ENCODE data around the gene CDCP2.
"Not testable (repeated sequence)": the region's sequence is repeated elsewhere in the genome, so short reads cannot be mapped to it uniquely, and the experiment has no call there.

The CDCP2 gene

DNA sequence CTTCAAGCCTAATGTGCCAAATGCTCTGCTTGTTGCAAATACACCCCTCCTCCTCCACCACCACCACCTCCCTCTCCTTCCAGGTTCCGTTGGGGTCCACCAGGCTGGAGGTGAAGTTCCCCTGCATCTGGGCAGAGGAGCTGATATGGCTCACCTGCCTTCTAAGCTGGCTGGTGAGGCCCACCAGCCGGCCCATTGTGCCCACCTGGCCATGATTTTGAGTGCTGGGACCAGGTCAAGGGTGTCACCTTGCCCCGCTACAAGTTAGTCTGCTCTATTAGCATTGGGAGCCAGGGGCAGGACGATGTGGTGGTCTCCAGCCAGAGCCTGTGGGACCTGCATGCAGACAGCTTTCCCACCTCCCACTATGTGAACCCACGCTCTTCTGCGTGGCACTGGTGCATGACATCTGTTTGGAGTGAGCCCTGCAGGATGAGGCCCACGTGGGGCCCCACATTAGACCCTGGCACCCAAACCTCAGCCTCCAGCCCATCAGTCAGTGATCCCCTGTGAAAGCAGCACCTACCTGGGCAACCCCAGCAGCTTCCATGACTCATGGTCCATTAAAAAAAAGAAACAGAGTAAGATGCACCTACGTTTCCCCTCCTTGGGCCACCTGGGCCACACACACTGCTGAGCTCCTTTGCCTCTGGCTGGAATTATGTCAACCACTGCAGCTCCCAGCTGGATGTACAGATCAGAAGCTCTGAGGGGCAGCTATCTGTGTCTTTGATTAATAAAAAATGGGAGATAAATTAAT lies 15.6 kb upstream of the CDCP2 start:
- no peak for DNase-seq (ENCODE audit: low read depth in 2 of 2, low spot score in 1 of 2)

DNA sequence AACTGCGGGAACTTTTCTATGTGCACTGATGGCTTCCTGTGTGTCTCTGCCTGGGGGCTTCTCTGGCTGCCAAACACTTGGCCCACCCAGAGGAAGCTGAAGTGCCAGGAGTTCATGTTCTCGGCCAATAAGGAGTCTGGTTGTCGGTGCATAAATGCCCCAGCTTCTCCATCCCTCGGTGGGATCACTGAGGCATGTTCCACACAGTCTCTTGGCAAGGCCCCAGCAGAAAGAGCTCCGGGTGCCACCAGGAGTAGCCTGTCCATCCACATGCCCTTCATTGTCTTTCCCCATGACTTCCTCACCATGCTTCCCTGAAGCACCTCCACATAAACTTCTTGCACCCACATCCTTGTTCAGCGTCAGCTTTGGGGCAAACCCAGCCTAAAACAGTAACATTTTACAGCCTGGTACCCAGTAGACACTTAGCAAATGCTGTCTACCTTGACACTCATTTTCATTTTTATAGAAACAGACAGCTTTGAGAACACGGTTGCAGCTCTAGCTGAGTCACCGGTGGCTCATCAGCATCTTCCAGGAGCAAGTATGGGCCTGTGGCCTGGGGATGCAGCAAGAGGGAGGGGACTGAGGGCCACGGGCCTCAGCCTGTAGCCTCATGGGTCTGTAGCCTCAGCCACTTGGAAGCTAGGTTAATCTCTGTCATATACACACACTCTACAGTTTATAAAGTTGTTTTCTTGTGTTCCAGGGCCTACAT lies 14.8 kb upstream of the CDCP2 start:
- no peak for DNase-seq (ENCODE audit: low read depth in 2 of 2, low spot score in 1 of 2)

GRCh38 chr1:54166357-54166756 lies 13.6 kb upstream of the CDCP2 start:
- DNase-seq (ENCODE audit: low read depth in 2 of 2, low spot score in 1 of 2): not testable (repeated sequence)

DNA sequence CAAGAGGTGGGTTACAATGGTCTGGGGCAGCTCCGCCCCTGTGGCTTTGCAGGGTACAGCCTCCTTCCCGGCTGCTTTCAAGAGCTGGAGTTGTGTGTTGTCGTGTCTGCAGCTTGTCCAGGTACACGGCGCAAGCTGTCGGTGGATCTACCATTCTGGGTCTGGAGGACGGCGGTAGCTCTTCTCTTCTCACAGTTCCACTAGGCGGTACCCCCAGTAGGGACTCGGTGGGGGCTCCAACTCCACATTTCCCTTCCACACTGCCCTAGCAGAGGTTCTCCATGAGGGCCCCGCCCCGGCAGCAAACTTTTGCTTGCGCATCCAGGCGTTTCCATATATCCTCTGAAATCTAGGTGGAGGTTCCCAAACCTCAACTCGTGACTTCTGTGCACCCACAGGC lies 12.3 kb upstream of the CDCP2 start:
- no peak for DNase-seq (ENCODE audit: low read depth in 2 of 2, low spot score in 1 of 2)

- DNase-seq (ENCODE audit: low read depth in 2 of 2, low spot score in 1 of 2): no peak
These were observed 10.8 kb upstream of the CDCP2 start for GRCh38 chr1:54163573-54163972.

- DNase-seq (ENCODE audit: low read depth in 2 of 2, low spot score in 1 of 2): no peak
These were observed 10.3 kb upstream of the CDCP2 start for GRCh38 chr1:54163051-54163450.

DNA sequence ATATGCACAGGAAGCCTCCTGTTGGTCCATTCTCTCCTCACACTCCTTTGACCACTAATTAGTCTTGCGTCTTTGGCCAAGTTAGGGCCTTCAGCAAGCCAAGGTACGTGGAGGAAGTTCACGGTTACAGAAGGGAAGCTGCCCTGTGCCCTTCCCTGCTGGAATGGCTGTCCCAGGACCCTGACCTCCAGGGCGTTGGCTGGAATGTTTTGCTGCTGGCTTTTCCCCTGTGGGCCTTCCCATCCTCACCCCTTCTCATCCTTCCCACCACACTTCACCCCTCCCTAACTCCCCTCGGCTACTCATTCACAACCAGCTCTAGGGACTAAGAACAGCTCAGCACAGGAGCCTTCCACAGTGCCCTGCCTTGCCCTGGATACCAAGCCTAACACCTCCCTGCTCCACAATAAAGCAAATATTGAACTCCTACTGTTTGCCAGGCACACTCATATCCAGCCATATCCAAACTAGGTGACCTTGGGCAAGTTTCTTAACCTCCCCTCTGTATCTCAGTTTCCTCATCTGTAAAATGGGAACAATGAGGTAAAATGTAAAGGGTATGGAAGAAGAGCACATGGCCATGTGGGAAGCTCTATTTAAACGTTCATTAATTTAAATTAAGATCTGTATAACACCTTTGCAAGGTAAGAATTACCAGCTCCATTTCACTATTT lies 8.8 kb upstream of the CDCP2 start:
- DNase-seq (ENCODE audit: low read depth in 2 of 2, low spot score in 1 of 2): no peak

DNA sequence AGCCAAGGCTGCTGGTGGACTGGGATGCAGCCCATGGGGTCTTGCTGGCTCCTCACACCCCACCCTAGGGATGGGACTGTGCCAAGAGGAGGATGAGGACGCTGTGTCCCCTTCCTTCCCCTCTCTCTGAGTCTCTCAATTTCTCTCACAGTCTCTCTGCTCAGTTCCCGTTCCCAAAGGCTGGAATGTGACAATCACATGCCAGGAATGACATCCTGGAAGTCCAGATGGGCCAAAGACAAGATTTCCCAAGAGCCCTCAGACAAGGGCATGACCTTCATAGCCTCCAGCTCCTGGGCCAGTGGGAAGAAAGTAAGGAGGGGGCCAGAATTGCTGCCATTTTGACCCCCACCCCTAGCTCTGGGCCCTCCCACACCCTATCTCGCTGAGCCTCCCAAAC lies 7.6 kb upstream of the CDCP2 start:
- DNase-seq (ENCODE audit: low read depth in 2 of 2, low spot score in 1 of 2): no peak

DNA sequence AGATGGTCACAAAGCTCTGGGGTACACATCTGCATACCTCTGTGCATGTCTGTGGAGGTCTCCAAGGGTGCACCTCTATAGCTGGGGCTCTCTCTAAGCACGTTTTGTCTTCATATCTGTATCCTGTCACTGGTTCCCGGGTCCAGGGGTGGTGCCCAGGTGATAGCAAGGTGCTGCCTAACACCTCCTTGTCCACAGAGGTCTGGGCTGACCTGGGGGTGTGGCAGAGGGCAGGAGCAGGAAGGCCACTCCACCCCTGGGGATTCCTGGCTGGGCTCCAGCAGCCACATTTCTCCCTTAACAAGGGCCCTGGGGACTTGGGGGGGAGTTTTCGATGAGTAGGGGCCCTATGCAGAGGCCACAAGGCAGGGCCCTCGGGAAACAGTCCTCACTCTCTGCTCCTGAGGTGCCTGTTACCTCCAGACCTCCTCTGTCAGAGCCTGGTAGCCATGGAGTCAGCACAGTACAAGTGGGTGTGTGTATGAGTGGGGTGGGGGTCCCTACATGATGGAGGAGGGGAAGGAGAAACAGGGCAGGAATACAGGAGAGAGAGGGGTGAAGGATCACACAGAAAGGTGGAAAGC lies 7.0 kb upstream of the CDCP2 start:
- no peak for DNase-seq (ENCODE audit: low read depth in 2 of 2, low spot score in 1 of 2)

GRCh38 chr1:54158071-54158470 lies 5.3 kb upstream of the CDCP2 start:
- no peak for DNase-seq (ENCODE audit: low read depth in 2 of 2, low spot score in 1 of 2)

GRCh38 chr1:54157401-54157800 lies 4.6 kb upstream of the CDCP2 start:
- DNase-seq (ENCODE audit: low read depth in 2 of 2, low spot score in 1 of 2): no peak

GRCh38 chr1:54156986-54157385 lies 4.2 kb upstream of the CDCP2 start:
- no peak for DNase-seq (ENCODE audit: low read depth in 2 of 2, low spot score in 1 of 2)

- DNase-seq (ENCODE audit: low read depth in 2 of 2, low spot score in 1 of 2): no peak
These were observed 3.4 kb upstream of the CDCP2 start for GRCh38 chr1:54156201-54156600.

DNA sequence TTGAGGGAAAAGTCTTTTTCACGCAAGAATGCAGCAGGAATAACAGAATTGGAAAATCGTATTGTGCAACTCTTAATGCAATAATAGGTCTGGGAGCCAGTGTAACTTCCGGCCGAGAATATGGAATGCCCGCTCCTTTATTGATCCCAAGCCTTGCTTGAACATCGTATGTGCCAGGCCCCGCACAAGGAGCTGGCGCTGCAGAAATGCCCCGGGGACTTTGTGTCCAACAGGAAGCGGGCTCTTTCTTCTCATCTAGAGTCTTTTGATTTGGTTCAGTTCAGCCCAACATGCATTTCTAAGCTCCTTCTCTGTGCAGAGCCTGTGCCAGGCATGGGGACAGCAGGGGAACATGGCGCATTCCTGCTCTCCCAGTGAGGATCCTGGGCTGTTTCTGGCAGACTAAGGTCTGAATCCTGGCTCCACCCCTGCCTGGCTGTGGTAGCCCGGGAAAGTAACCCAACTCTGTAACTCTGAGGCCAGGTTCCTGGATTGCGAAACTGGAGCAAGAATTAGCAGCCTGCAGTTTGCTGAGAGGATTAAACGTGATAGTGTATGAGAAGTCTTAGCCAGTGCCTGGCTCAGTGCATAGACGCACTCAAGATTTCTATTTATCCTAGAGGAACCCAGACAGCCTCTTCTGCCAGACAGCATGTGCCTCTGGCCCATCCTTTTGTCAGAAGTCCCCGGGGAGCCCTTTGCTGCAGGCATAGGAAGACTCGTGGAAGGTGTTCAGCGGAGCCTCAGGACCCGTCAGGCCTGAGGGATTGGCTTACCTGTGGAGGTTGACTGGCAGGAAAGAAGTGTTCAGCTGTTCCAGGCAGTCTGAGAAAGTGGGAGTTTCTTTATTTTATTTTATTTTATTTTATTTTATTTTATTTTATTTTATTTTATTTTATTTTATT lies 987 bp upstream of the CDCP2 start:
- DNase-seq (ENCODE audit: low read depth in 2 of 2, low spot score in 1 of 2): no peak

GRCh38 chr1:54151013-54151412 lies 1.8 kb downstream of the CDCP2 start:
- DNase-seq (ENCODE audit: low read depth in 2 of 2, low spot score in 1 of 2): no peak

- no peak for DNase-seq (ENCODE audit: low read depth in 2 of 2, low spot score in 1 of 2)
These were observed 3.1 kb downstream of the CDCP2 start for GRCh38 chr1:54149734-54150133.

GRCh38 chr1:54144366-54144765 lies 8.4 kb downstream of the CDCP2 start:
- no peak for DNase-seq (ENCODE audit: low read depth in 2 of 2, low spot score in 1 of 2)

DNA sequence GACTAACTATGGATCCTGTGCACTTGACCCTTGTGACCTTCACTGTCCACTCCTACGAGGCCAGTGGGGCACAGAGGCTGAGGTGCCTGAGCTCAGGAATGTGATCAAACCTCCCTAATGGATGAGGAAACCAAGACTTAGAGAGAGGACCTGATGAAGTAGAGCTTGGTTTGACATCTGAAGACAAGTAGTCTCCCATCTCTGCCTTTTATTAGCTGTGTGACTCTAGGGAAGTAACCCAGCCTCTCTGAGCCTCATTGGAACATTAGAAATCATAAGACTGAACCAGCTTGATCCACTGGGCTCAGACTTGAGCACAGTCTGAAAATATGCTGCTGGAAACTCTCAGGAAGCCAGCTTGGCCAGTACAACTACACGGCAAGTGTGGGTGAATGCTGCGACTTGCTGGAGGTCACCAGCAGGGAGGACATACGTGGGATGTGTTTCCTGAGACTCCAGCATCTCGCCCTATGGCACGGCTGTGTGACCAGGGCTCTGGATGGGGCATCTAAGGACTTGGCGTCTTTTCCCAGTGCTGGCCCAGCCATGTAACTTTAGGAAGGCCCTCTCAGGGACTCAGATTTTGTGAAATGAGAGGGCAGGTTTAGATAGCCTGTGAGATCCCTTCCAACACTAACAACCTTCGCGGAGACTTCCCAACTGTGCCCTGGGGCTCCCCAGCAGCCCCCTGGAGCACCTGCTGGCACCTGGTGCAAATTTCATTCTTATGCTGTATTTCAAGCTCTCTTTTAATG lies 10.5 kb downstream of the CDCP2 start:
- DNase-seq (ENCODE audit: low read depth in 2 of 2, low spot score in 1 of 2): no peak

DNA sequence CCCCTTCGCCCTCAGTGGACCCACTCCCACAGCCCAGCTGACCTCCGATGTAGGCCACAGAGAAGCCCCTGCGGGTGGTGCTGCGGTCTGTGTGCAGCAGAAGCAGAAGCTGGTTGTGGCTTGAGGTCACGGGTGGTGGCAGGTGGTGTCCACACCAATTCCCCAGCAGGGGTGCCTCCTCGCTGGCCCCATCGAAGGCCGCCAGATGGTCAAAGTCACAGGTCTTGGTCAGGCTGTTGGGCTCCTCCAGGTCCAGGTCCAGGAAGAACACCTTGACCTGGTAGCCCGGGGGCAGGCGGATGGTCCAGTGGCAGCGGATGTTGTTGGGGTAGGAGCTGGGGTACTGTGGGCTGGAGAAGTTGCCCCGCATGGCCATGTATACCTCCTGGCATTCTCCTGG lies 13.1 kb downstream of the CDCP2 start:
- no peak for DNase-seq (ENCODE audit: low read depth in 2 of 2, low spot score in 1 of 2)

DNA sequence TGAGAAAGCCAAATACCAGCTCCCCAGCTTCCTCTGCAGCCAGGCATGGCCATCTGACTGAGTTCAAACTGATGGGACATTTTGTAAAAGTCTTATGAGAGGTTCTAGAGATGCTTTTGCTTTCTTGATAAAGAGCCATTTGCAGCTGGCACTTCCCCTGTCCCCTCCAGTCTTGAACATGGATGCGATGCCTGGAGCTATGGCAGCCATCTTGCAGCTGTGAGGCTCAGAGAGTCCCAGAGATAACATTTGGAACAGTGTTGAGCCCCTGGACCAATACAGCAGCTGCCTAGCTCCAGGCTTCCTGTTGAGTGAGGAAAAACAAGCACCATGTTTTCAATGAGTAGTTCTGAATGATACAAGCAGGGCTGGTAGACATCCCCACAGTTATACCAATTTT lies 13.8 kb downstream of the CDCP2 start:
- no peak for DNase-seq (ENCODE audit: low read depth in 2 of 2, low spot score in 1 of 2)
